Heart left ventricle (tissue), 16 donors: ENCODE results near the gene ARHGEF6. TPM values are rescaled to one million over a fixed set of nuclear protein-coding genes. Genes with fewer than 3 reads are reported as not detected.

ENCODE experiments used
- ATAC-seq, 4 donors: fragments of 200-7000 bp; cut with Tn5 transposase; one replicate each; pipeline ENCODE4 v1.9.1; 2020 to 2022; ENCODE audit warnings: moderate library complexity in 4 of 4, mild to moderate bottlenecking in 3 of 4, moderate number of reproducible peaks in 1 of 4
- DNase-seq, 5 donors: peaks; one replicate each; pipeline ENCODE4 v3.0.0-alpha.2; 2020
- H3K27ac ChIP-seq, 12 donors: fragments of 200-600 bp; sonication (generic) in 4 of 12; one replicate each; pipeline versions ENCODE4 v1.5.0 to v1.8.0; 2016 to 2022; ENCODE audit warnings: mild to moderate bottlenecking in 2 of 12
- H3K27me3 ChIP-seq, 9 donors: fragments of 200-600 bp; sonication (generic) in 2 of 9; one replicate each; pipeline versions ENCODE4 v1.5.1 to v1.8.0; 2016 to 2022; ENCODE audit warnings: mild to moderate bottlenecking in 3 of 9
- H3K36me3 ChIP-seq, 9 donors: fragments of 200-600 bp; sonication (generic) in 2 of 9; one replicate each; pipeline versions ENCODE4 v1.5.0 to v1.8.0; 2018 to 2022; ENCODE audit warnings: mild to moderate bottlenecking in 2 of 9
- H3K4me1 ChIP-seq, 12 donors: fragments of 200-600 bp; sonication (generic) in 4 of 12; one replicate each; pipeline versions ENCODE4 v1.5.0 to v1.8.0; 2016 to 2022; ENCODE audit warnings: mild to moderate bottlenecking in 3 of 12
- H3K4me3 ChIP-seq, 12 donors: fragments of 200-600 bp; sonication (generic) in 4 of 12; one replicate each; pipeline versions ENCODE4 v1.5.0 to v1.8.0; 2017 to 2022; ENCODE audit warnings: mild to moderate bottlenecking in 9 of 12, moderate library complexity in 4 of 12
- H3K9me3 ChIP-seq, 12 donors: fragments of 200-600 bp; sonication (generic) in 4 of 12; one replicate each; pipeline versions ENCODE4 v1.5.0 to v1.8.0; 2016 to 2022; ENCODE audit warnings: mild to moderate bottlenecking in 1 of 12
- POLR2A ChIP-seq, 2 donors: fragments of 450-650 bp; IDR thresholded peaks; one replicate each; pipeline ENCODE4 v1.6.1; 2017; ENCODE audit warnings: antibody characterized with exemption in 2 of 2, mild to moderate bottlenecking in 2 of 2, moderate library complexity in 2 of 2
- WGBS, 4 donors: extraction: QIAGEN DNeasy Blood & Tissue Kit in 2 of 4; methylation state at CpG; one replicate each; pipeline versions ENCODE4 v1.1.5 to v1.1.7; 2013 to 2018; 5-methylcytosine and 5-hydroxymethylcytosine counted together
- intact Hi-C, 10 donors: fragments of 100-400 bp; cut with DNase I; formaldehyde crosslinking; loops; one replicate each; pipeline versions ENCODE4 v1.11.1 to v1.14.2; 2022
- long read RNA-seq, 3 donors: library from polyadenylated mRNA; unstranded; transcript quantifications; one replicate each; pipeline ENCODE4 v2.0.0, GENCODE V29; 2020 to 2021
- polyA plus RNA-seq, 2 donors: library from polyadenylated mRNA; stranded (reverse); fragments of 200-250 nt; gene quantifications; one replicate each; pipeline ENCODE4 v1.2.3, GENCODE V29; 2013
- total RNA-seq, 9 donors: library from RNA; depleted of rRNA in 2 of 9; stranded (reverse); fragments of >200 nt in 2 of 9; fragmentation: NEBNext Ultra II Directional in 3 of 9; extraction: Animal tissue kit (Norgen Biotek cat#: 25700) in 3 of 9; gene quantifications; one replicate each; pipeline versions ENCODE4 v1.1.0 to v1.2.4, GENCODE V29; 2016 to 2023
- TF ChIP-seq, protein P1 (sequence below), 12 donors: fragments of 200-600 bp; sonication (generic) in 4 of 12; IDR thresholded peaks; one replicate each; pipeline versions ENCODE4 v1.5.0 to v1.8.0; 2018 to 2022; ENCODE audit warnings: antibody characterized with exemption in 12 of 12, mild to moderate bottlenecking in 5 of 12
- donor health status: ischemic (EF 13 %, LVEDD 7.1; RV severe dilation, severe dysfunction).
- donor health status: healthy with polysubstance abuse.
- donor health status: DM: no; HTN: yes; CAD: no.
- donor health status: DM: no; HTN: no; CAD: no.
- donor health status: ischemic (EF 25% LVEDD 6.9; RV normal size, moderate dysfunction).
- donor health status: ischemic (EF 25% LVEDD 5.7; RV mildly dilated, moderate dysfunction).
- donor health status: healthy.
- donor health status: DM: yes; HTN: yes; CAD: no.
- donor health status: ischemic (EF 35%, LVEDD 5.7; RV mildly dilated, moderate dysfunction).
- donor health status: nonischemic (EF 11% LVEDD 7.7; RV severe dilation, severe dysfunction).
- donor health status: DM: yes; HTN: yes; CAD: no.
- donor health status: PGD.
- donor health status: ischemic (EF 29% LVEDD 5.4; RV normal size, mild dysfunction).
- donor health status: nonischemic (EF 23%, LVEDD 6.1; RV moderate dilation, normal function).

The ARHGEF6 gene, protein sequence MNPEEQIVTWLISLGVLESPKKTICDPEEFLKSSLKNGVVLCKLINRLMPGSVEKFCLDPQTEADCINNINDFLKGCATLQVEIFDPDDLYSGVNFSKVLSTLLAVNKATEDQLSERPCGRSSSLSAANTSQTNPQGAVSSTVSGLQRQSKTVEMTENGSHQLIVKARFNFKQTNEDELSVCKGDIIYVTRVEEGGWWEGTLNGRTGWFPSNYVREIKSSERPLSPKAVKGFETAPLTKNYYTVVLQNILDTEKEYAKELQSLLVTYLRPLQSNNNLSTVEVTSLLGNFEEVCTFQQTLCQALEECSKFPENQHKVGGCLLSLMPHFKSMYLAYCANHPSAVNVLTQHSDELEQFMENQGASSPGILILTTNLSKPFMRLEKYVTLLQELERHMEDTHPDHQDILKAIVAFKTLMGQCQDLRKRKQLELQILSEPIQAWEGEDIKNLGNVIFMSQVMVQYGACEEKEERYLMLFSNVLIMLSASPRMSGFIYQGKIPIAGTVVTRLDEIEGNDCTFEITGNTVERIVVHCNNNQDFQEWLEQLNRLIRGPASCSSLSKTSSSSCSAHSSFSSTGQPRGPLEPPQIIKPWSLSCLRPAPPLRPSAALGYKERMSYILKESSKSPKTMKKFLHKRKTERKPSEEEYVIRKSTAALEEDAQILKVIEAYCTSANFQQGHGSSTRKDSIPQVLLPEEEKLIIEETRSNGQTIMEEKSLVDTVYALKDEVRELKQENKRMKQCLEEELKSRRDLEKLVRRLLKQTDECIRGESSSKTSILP
- 10 to 100 TPM; 40.0 to 74.7 (median 61.0) TPM for total RNA-seq
- polyA plus RNA-seq, result 10 to 100 TPM; 15.2 to 31.3 TPM
- long read RNA-seq, donor 1, full-length matches to known transcripts, result 19 of 82 reads
- long read RNA-seq, donor 1, partial matches to known transcripts, result 14 of 82 reads
- long read RNA-seq, donor 1, other reads (novel, unspliced or antisense), result 49 of 82 reads
- long read RNA-seq, donor 2, full-length matches to known transcripts, result 33 of 125 reads
- long read RNA-seq, donor 2, partial matches to known transcripts, result 15 of 125 reads
- long read RNA-seq, donor 2, other reads (novel, unspliced or antisense), result 77 of 125 reads
- long read RNA-seq, donor 3, full-length matches to known transcripts, result 27 of 87 reads
- long read RNA-seq, donor 3, partial matches to known transcripts, result 16 of 87 reads
- long read RNA-seq, donor 3, other reads (novel, unspliced or antisense), result 44 of 87 reads

DNA sequence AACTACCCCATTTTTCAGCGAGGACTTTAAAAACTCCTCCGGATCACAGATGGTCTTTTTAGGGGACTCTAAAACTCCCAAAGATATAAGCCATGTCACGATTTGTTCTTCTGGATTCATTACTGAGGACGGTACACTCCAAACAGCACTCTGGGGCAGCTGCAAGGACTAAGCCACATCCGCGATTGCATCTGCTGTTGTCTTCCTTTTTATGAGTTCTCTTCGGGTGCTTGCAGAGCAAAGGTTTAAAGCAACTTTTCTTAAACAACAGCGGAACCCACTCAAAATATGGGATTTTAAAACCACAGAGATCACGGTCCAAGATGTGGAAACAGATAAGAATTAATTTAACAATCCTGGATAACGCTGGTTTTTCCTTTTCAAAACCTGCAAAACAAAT lies at the start of gene ARHGEF6:
ARHGEF6 (minus strand) TSS at position 170 of the 400 bp plus-strand sequence; CDS start at position 120, 50 bp downstream.
- Histone ChIP-seq H3K36me3 (no peaks in the 10 kb centered on the region), H3K9me3 (no peaks in the 10 kb centered on the region), H3K27ac (peak within 1 kb of the TSS; percentile 24 to 85 (median 61)), H3K4me3 (peak within 1 kb of the TSS in 11 of 12 donors; percentile 0 to 58 (median 43)), H3K27me3 (no peaks in the 10 kb centered on the region), H3K4me1 (peaks cover 0 to 17% (median 9%) of the 10 kb centered on the region in 12 donors)
- WGBS, 4 donors, result 31 to 51% (median 46%) methylated on average over 10 of the region's 10 CpGs
- peak in 2 of 4 donors; percentile 53 to 59 for ATAC-seq
- intact Hi-C loops, result no loop called here
- TF ChIP-seq, protein P1, sequence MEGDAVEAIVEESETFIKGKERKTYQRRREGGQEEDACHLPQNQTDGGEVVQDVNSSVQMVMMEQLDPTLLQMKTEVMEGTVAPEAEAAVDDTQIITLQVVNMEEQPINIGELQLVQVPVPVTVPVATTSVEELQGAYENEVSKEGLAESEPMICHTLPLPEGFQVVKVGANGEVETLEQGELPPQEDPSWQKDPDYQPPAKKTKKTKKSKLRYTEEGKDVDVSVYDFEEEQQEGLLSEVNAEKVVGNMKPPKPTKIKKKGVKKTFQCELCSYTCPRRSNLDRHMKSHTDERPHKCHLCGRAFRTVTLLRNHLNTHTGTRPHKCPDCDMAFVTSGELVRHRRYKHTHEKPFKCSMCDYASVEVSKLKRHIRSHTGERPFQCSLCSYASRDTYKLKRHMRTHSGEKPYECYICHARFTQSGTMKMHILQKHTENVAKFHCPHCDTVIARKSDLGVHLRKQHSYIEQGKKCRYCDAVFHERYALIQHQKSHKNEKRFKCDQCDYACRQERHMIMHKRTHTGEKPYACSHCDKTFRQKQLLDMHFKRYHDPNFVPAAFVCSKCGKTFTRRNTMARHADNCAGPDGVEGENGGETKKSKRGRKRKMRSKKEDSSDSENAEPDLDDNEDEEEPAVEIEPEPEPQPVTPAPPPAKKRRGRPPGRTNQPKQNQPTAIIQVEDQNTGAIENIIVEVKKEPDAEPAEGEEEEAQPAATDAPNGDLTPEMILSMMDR (IDR thresholded peaks at IDR 0.05), result no peak
- TF ChIP-seq POLR2A (IDR thresholded peaks at IDR 0.05), result no peak
- DNase-seq, result peak in 1 of 5 donors; percentile 34

DNA sequence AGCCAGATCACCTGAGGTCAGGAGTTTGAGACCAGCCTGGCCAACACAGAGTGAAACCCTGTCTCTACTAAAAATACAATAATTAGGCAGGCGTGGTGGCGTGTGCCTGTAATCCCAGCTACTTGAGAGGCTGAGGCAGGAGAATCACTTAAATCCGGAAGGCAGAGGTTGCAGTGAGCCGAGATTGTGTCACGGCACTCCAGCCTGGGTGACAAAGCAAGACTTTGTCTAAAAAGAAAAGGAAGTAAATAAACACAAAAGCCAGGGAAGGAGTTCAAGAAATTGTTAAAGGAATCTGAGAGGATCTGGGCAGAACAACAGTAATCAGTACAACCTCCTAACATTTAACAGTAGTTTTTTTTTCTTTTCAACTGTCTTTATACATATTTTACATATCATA lies 48.7 kb upstream of the ARHGEF6 start:
- intact Hi-C loops, result loop anchor here in 1 of 10 donors (10.0 kb wide), 1 partner anchor 55 kb away; no protein-coding TSS in a partner anchor

DNA sequence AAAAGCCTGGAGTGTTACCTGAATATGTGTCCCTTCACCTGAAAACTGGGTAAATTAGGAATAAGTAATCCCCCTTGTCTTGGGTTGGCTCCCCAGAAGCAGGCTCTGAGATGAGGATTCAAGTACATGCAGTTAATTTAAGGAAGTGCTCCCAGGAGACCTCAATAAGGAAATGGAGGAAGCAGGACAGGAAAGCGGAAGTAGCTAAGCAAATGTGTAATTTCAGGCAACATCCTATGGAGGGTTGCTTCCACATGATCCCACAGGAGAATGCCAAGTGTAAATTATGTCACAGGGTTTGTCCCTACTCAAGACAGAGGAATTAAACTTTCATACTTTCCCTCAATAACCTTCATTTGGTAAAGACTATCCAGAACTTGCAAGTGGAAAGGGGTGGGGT lies 48.1 kb upstream of the ARHGEF6 start:
- H3K4me3 ChIP-seq, result no peak overlapping the region

More for the DNA sequence above, 48.7 kb upstream of the ARHGEF6 start:
- H3K4me1 ChIP-seq, result peaks cover 0 to 4% (median 0%) of the 10 kb centered on the region in 12 donors
- no peak overlapping the region for H3K4me3 ChIP-seq
- H3K27me3 ChIP-seq, result no peaks in the 10 kb centered on the region
- no peaks in the 10 kb centered on the region for H3K9me3 ChIP-seq
- peaks cover 0 to 30% (median 0%) of the 10 kb centered on the region in 9 donors for H3K36me3 ChIP-seq
- ATAC-seq (peak in 1 of 4 donors; percentile 13), DNase-seq (no peak)
- 60 to 81% (median 65%) methylated on average over 5 of the region's 5 CpGs for WGBS, 4 donors
- peak overlapping the region in 4 of 12 donors; percentile 23 to 52 (median 32) for H3K27ac ChIP-seq
- no peak for TF ChIP-seq POLR2A (IDR thresholded peaks at IDR 0.05)
- TF ChIP-seq, protein P1 (IDR thresholded peaks at IDR 0.05), result no peak

More for the DNA sequence above, 48.1 kb upstream of the ARHGEF6 start:
- Histone ChIP-seq H3K4me1 (peaks cover 0 to 4% (median 0%) of the 10 kb centered on the region in 12 donors), H3K36me3 (peaks cover 0 to 30% (median 0%) of the 10 kb centered on the region in 9 donors), H3K9me3 (no peaks in the 10 kb centered on the region), H3K27ac (peak overlapping the region in 4 of 12 donors; percentile 23 to 52 (median 32)), H3K27me3 (no peaks in the 10 kb centered on the region)
- WGBS, 4 donors, result 50 to 77% (median 63%) methylated on average over 1 of the region's 1 CpG
- DNase-seq (no peak), ATAC-seq (peak in 1 of 4 donors; percentile 85)
- intact Hi-C loops, result loop anchor here in 1 of 10 donors (10.0 kb wide), 1 partner anchor 54 kb away; no protein-coding TSS in a partner anchor
- TF ChIP-seq POLR2A (IDR thresholded peaks at IDR 0.05), result no peak
- TF ChIP-seq, protein P1 (IDR thresholded peaks at IDR 0.05), result no peak
